DMS 273 (cell line): Measurements from ENCODE around the gene COX4I2.
A peak's percentile ranks its signal among the peaks of the same experiment; 100 is the strongest.
"Not testable (repeated sequence)": the region's sequence is repeated elsewhere in the genome, so short reads cannot be mapped to it uniquely, and the experiment has no call there.

Experiments used
- DNase-seq: peaks from one replicate; lab custom pipeline; 2025; ENCODE audit not compliant: unreplicated experiment; lab: John Stamatoyannopoulos, UW

The COX4I2 gene

DNA sequence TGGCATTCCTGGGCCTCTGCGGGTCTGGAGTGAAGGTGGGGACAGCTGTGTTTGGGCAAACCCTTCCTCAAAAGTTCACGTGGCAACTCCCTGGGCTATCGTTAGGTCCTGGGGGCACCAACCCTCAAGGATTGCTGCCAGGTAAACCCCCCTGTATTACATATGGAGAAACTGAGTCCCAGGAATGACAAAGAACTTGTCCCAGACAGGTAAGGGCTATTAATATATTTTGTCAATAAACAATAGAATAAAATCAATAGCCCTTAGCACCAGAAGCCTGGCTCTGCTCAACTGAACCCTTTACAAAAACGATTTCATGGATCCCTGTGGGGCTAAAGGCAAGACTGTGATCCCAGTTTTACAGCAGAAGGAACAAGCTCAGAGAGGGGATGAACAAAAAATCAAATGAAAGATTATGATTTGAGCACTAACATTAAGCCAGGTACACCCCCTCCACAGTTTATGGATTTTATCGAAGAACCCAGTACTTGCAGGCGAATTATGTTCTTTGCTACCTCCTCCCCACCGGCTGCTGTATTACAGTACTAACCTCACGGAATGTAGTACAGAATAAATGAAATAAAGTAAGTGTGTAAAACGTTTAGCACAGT lies 30.0 kb upstream of the COX4I2 start:
- peak; percentile 72 for DNase-seq

DNA sequence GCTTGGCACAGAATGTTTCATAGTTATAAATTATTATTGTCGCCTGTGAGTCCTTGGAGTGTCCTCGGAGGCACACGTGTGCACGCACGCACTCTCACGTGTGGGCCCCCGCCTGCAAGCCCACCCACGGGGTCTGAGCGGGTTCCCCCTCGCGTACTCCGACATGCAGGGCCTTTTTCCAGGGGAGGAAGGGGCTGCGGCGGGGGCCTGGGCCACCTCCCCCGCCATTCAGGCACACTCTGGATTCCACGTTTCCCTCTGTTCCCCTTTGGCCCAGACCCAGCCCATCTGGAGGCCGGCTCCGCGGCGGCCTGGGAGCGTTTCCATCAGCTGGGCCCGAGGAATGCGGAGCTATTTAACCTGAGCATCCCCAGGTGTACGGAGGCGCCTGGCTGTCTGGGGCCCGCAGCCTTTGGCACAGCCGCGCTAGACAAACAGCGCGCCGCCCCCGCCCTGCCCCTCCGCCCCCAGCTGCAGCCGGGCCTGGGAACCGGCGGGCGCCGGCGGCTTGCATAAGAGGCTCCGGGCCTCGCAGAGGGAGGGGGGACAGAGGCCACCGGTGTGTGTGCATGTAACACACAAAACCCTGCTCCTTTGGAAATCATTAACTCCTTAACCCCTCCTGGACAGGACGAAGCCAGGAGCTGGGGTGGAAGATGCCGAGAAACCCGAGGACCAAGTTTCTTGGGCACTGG lies 29.3 kb upstream of the COX4I2 start:
- DNase-seq, result peak; percentile 95

DNA sequence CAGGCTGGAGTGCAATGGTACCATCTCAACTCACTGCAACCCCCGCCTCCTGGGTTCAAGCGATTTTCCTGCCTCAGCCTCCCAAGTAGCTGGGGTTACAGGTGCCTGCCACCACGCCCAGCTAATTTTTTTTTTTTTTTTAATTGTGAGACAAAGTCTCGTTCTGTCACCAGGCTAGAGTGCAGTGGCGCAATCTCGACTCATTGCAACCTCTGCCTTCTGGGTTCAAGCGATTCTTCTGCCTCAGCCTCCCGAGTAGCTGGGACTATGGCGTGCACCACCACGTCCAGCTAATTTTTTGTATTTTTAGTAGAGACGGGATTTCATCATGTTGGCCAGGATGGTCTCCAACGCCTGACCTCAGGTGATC lies 25.5 kb upstream of the COX4I2 start:
- not testable (repeated sequence) for DNase-seq

DNA sequence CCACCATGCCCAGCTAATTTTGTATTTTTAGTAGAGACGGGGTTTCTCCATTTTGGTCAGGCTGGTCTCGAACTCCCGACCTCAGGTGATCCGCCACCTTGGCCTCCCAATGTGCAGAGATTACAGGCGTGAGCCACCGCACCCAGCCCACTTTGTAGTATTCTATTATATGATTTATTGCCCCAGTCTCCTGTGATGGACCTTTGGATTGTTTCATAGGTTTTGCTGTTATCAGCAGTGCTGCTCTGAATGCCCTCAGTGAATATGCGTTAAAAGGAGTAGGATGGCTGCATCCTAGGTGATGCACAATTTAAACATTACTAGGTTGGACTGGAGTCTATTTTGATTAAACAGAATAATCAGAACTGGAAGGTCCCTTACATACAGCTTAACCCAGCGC lies 22.3 kb upstream of the COX4I2 start:
- DNase-seq, result no peak

DNA sequence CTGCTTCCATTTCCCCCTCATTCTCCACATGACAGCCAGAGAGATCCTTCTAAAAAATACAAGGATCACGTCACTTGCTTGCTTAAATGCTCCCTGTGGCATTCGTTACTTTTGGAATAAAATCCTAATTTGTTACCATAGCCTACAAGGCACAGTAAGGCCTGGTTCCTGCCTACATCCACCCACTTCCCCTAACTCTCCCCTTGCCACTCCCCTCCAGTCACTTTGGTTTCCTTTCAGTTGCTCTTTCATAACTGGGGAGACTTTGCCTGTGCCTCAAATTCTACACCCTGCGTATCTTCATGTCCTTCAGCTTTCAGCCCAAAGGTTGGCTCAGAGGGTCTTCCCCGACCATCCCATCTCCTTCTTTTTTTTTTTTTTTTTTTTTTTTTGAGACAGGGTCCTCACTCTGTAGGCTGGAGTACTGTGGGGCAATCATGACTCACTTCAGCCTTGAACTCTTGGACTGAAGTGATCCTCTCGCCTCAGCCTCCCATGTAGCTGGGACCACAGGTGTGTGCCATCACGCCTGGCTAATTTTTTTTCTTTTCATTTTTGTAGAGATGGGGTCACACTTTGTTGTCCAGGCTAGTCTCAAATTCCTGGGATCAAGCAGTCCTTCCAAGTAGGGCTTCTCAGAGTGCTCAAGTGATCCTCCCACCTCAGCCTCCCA lies 20.1 kb upstream of the COX4I2 start:
- no peak for DNase-seq

DNA sequence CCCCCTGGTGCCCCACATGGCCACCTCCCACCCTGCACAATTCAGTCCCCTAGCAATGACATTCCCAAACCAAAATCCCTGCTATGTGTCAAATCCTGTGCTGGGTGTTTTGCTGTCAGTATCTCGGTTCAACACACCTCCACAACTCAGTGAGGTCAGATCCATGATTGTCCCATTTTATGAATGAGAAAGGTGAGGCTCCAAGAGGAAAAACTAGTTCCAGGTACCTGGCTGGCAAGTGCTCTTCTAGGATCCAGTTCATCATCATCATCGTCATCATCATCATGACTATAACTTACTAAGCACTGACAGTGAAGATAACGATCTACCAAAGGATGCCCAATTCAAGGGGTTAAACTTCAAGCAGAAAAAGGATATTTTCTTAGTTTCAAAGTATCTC lies 17.5 kb upstream of the COX4I2 start:
- no peak for DNase-seq

DNA sequence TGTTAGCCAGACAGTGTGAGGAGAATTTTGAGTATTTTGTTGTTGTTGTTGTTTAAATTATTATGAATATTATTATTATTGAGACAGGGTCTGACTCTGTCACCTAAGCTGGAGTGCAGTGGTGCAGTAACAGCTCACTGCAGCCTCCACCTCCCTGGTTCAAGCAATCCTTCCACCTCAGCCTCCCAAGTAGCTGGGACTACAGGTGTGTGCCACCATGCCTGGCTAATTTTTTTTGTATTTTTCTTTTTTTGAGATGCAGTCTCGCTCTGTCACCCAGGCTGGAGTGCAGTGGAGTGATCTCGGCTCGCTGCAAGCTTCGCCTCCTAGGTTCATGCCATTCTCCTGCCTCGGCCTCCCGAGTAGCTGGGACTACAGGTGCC lies 14.6 kb upstream of the COX4I2 start:
- not testable (repeated sequence) for DNase-seq

DNA sequence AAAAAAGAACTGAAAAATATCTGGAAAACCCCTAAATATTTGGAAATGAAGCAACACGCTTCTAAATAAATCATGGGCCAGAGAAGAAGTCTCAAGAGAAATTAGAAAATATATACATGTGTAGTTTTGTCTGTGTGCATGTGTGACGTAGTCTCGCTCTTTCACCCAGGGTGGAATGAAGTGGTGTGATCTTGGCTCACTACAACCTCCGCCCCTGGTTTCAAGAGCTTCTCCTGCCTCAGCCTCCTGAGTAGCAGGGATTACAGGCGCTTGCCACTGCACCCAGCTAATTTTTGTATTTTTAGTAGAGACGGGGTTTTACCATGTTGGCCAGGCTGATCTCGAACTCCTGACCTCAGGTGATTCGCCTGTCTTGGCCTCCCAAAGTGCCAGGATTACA lies 11.2 kb upstream of the COX4I2 start:
- DNase-seq, result not testable (repeated sequence)

DNA sequence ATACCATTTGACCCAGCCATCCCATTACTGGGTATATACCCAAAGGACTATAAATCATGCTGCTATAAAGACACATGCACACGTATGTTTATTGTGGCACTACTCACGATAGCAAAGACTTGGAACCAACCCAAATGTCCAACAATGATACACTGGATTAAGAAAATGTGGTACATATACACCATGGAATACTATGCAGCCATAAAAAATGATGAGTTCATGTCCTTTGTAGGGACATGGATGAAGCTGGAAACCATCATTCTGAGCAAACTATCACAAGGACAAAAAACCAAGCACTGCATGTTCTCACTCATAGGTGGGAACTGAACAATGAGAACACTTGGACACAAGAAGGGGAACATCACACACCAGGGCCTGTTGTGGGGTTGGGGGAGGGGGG lies 9.7 kb upstream of the COX4I2 start:
- DNase-seq, result not testable (repeated sequence)

DNA sequence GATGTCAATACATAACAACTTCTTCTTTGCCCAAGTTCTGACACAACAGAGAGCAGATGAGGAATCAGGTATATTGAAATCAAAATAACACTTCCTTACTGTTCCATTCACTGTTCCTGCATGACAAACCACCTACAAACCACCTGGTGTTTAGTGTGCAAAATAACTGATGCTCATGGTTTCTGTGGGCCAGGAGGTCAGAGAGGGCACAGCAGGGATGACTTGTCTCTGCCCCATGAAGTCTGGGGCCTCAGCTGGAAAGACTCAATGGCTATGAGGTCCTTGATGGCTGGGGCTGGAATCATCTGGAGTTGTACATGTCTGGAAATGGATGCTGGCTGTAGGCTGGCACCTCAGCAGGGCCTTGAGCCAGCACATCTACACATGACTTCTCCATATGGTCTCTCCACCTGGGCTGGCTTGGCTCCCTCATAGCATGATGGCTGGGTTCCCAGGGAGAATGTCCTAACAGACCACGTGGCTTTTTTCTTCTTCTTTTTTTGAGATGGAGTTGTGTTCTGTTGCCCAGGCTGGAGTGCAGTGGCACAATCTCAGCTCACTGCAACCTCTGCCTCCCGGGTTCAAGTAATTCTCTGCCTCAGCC lies 7.4 kb upstream of the COX4I2 start:
- DNase-seq, result peak; percentile 97

DNA sequence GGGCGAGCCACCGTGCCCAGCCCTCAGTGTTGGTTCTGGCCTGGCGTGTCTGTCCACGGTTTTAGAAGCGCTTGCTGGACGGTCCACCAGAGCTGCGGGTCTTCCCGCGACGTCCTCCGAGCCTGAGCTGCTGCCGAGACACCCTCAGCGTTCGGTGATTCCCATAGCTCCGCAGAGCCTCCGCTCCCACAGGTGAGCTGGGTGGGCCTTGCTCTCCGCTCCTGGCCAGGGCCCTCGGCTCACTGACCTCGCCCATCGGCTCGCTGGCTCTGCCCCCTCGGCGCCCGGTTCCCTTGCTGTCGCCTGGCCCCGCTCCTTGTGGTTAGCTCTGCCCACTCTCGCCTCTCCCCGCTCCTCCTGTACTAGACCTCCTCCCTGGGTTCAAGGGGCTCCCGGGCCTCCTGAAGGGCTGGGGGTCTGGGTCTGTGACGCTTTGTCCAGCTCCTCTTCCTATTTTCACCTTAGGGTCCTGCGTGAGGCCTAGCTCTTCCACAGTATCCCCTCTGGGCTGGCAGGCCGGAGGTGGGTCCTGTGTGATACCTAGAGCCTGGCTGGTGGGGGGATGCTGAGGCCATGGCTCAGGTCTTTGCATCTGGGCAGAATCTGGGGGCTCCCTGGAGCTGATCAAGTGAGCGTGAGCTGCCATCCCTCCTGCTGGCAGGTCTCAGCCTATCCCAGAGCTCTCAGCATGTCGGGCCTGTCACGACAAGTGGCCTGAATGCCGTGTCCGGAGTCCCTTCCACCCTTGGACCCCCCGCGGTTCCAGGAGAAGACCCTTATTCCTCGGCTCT lies 5.0 kb upstream of the COX4I2 start:
- DNase-seq, result no peak

DNA sequence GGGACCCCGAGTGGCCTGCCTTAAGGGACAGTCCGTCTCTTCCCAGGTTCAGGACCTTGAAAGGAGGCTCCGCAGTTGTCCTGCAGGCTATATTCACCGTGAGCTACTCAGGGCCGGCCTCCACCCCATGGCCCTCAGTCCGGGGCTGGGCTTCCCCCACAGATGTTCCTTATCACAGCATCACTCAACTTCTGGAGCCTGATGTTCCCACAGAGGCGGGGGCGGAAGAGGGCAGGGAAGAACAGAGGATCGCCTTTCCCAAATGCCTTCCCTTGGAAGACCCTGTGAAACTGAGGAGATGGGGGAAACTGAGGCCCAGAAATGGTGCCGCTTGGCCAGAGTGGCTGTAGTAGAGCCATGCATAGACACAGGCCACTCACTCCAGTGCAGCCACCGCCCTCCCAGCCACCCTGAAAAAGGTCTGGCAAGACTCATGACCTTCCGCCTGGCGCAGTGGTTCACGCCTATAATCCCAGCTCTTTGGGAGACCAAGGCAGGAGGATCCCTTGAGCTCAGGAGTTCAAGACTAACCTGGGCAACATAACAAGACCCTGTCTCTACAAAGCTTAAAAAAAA lies 4.3 kb upstream of the COX4I2 start:
- DNase-seq, result peak; percentile 39

DNA sequence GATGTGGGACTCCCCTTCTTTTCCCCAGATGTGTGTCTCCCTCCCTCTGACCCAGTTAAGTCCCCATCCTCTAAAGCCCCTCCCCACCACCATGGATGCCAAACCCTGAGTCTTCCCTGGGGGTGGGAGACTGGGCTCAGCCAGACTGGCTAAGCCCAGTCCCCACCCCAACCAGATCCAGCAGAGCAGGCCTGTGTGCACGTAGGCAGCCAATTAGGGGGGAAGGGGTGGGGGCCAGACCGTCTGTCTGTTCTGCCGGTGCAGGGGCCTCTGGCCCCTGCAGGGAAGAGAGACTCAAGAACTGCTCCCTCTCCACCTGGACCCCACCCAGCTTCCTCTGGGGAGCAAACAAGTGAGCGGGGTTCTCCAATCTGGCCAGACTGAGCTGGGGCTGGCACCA lies 605 bp downstream of the COX4I2 start:
- DNase-seq, result peak; percentile 76

DNA sequence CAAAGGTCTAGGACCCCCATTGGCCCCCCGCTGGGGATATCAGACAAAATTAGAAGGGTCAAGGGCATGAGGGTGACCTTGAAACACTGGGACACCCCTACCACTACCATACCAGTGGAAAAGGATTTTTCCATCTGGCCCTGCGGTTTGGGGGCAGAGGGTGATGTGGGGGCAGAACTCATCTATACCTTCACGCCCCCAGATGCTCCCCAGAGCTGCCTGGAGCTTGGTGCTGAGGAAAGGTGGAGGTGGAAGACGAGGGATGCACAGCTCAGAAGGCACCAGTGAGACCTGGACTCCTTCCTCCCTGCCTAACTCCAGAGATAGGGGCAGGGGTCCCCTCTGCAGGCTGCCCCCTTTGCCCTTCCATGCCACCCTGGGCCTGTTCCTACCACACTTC lies 1.1 kb downstream of the COX4I2 start:
- DNase-seq, result no peak

DNA sequence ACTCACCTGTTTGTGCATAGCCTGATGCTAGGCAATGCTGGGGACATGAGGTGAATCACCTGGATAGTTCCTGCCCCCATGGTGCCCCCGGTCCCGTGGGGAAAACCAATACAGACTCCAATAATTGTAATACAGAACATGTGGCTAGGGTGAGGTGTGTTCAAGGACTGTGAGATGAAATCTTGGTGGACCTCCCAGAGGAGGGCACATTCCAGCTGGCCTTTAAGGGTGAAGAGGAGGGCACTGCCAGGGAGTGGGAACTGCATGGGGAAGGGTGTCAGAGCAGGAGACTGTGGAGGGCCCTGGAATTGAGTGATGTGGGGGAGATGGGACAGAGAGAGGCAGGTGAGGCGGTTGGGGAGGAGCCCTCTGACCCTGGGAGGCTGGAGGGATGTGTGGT lies 2.5 kb downstream of the COX4I2 start:
- no peak for DNase-seq

DNA sequence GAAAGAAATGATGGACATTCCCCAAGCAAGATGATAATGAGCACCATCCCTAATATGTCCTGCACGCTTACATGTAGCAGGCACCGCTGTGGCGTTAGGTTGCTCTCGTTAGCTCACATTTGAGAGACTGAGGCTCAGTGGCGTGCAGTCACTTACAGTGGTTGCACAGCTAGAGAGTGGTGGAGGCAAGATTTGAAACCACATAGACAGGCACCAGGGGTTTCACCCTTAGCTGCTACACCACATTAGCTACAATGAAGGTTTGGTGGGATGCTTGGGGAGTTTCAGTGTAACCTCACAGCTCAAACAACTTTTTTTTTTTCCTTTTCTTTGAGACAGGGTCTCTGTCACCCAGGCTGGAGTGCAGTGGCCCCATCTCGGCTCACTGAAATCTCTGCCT lies 3.7 kb downstream of the COX4I2 start:
- no peak for DNase-seq

DNA sequence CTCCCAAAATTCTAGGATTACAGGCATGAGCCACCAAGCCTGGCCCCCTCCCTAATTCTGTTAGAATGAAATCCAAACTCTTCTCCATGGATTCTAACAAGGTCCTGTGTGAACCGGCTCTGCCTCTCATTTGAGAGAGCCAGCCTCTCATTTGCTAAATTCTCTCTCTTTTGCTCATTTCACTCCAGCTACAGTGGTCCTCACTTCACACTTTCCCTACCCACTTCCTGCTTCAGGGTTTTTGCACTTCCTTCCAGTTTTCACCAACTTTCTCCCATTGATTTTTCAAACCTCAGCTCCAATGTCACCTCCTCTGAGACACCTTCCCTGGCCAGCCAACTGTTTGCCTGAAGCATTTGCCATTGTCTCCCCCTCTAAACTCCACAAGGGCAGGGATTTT lies 5.1 kb downstream of the COX4I2 start:
- DNase-seq, result no peak

DNA sequence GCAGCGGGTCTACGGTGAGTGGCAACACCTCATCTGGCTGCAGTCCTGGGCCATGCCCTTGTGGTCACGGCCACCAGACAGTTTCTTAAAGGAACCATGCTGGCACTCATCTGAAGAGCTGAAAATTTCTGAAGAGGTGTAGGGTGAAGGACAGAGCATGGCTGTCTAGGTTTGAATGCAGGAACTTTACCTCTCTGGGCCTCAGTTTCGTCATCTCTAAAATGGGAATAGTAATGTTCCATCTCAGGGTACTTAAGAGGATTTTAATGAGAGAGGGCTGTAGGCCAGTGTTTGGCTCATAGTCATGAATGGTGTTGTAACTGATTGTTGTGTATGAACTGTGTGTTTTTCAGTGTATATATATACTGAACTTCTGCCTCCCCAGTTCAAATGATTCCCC lies 5.8 kb downstream of the COX4I2 start:
- no peak for DNase-seq

DNA sequence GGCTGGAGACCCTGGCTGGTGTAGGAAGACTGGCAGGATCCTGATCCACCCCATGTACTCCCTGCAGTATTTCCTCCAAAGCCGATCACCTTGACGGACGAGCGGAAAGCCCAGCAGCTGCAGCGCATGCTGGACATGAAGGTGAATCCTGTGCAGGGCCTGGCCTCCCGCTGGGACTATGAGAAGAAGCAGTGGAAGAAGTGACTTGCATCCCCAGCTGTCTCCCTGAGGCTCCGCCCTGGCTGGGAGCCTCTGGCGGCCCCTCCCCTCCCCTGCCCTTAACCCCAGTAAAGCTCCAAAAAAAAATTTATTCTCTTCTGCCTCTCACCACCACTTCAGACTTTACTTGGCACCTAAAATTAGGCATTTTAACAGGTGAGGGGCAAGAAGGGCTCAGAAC lies 7.0 kb downstream of the COX4I2 start:
- peak; percentile 58 for DNase-seq

DNA sequence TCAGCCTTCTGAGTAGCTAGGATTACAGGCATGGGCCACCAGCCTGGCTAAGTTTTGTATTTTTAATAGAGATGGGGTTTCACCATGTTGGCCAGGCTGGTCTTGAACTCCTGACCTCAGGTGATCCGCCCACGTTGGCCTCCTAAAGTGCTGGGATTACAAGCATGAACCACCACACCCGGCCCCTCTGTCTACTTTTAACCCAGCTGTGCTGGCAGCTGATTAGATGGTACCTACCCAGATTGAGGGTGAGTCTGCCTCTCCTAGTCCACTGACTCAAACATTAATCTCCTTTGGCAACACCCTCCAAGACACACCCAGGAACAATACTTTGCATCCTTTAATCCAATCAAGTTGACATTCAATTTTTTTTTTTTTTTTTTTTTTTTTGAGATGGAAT lies 10.4 kb downstream of the COX4I2 start:
- DNase-seq, result not testable (repeated sequence)

DNA sequence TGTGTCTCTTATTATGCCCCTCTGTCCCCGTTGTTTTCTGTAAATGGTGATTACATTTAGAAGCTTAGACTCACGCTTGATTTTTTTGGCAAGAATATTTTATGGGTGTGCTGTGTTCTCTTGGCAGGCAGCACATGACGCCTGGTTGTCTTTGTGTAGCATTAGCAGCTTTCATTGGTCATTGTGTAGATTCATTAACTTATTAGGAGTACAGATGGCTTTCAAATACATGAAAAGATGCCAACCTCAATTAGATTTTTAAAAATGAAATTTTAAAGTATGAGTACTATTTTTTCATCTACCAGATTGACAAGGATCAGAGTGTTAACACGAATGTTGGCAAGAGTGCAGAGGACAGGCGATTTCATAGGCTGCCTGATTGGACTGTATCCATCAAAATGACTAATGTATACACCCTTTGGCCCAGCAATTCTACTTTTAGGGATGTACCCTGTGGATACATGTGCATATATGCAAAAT lies 15.2 kb downstream of the COX4I2 start:
- peak; percentile 57 for DNase-seq
